SK-N-MC (cell line): ENCODE measurements around the gene NCSTN.

ENCODE experiments used
- DNase-seq: peaks from one replicate; pipeline ENCODE4 v3.0.0-alpha.2; 2011; ENCODE audit warnings: low read depth, low spot score
- H3K27ac ChIP-seq: fragments of 200-600 bp; sonication (generic); 2 replicates; pipeline ENCODE4 v1.5.1; 2016; ENCODE audit warnings: mixed run types
- H3K36me3 ChIP-seq: fragments of 200-600 bp; sonication (generic); 2 replicates; pipeline ENCODE4 v1.6.1; 2017; ENCODE audit warnings: antibody characterized with exemption, low read length, mixed read lengths; ENCODE audit not compliant: insufficient read depth
- H3K4me3 ChIP-seq: fragments of 200-600 bp; sonication (generic); 2 replicates; pipeline ENCODE4 v1.5.1; 2016
- H3K9ac ChIP-seq: fragments of 200-600 bp; sonication (generic); 2 replicates; pipeline ENCODE4 v1.8.0; 2017; ENCODE audit warnings: mixed run types, mixed read lengths; ENCODE audit not compliant: insufficient read length
- H3K9me3 ChIP-seq: fragments of 200-600 bp; sonication (generic); 2 replicates; pipeline ENCODE4 v1.6.1; 2017; ENCODE audit warnings: low read depth, mild to moderate bottlenecking, antibody characterized with exemption, low read length, moderate library complexity, mixed read lengths
- EZH2 ChIP-seq: fragments of 200-600 bp; sonication (generic); IDR thresholded peaks from one replicate; pipeline ENCODE4 v1.6.1; 2017; ENCODE audit warnings: antibody characterized with exemption
- FOXP2 ChIP-seq: optimal IDR thresholded peaks from 2 replicates; pipeline ENCODE3; 2011; ENCODE audit warnings: mild to moderate bottlenecking, moderate library complexity; ENCODE audit not compliant: insufficient read depth; ENCODE audit errors: extremely low read length, control extremely low read depth
- POLR2AphosphoS5 ChIP-seq: IDR thresholded peaks from 2 replicates; pipeline ENCODE4 v1.6.1; 2012; ENCODE audit warnings: mild to moderate bottlenecking, low read depth, low read length, borderline replicate concordance

The NCSTN gene

DNA sequence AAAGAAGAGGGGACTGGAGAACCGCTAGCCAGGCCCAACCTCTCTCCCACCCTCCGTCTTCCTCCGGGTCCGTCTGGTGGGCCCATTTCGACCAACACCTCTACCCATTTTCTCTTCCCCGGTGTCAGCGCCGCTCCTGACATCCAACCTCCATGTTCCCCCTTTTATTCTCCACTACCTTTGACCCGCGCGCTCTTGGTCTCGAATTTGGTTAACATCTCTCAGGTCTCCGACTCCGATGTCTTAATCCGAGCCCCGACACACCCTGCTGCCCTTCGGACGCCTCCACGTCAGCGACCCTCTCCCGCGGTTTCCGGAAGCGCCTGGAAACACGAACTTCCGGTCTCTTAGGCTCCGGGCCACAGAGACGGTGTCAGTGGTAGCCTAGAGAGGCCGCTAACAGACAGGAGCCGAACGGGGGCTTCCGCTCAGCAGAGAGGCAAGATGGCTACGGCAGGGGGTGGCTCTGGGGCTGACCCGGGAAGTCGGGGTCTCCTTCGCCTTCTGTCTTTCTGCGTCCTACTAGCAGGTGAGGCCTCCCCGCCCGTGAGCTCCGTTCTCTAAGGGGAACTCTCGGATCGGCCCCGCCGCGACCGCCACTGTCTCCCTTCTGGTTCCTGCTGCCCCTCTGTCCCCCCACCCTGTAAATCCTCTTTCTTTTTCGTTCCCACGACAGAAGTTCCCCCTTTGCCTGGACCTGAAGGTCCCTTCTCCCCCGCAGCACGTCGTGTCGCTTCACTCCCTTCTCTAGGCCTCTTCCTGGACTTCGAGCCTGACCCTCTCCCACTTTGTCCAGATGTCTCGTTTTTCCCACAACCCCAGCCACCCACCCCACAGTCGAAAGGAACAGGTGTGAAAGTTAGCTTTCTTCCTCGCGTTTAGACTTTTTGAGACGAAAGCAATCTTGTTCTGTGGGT lies at the start of gene NCSTN, which contains the start of gene COPA:
NCSTN (plus strand) TSS at position 431 of the 917 bp plus-strand sequence; CDS start at position 445, 14 bp downstream.
COPA (minus strand) TSS at position 298 of the 917 bp plus-strand sequence; CDS start at position 218, 80 bp downstream.
- Histone ChIP-seq H3K27ac (peak within 1 kb of the TSS; percentile 86), H3K36me3 (peaks cover 29% of the 10 kb centered on the region), H3K4me3 (peak within 1 kb of the TSS; percentile 99), H3K9me3 (no peaks in the 10 kb centered on the region), H3K9ac (peak within 1 kb of the TSS; percentile 98)
- peak; percentile 30 for DNase-seq
- TF ChIP-seq FOXP2, result peak; percentile 61
- peak; percentile 97 for TF ChIP-seq POLR2AphosphoS5
- TF ChIP-seq EZH2, result no peak

DNA sequence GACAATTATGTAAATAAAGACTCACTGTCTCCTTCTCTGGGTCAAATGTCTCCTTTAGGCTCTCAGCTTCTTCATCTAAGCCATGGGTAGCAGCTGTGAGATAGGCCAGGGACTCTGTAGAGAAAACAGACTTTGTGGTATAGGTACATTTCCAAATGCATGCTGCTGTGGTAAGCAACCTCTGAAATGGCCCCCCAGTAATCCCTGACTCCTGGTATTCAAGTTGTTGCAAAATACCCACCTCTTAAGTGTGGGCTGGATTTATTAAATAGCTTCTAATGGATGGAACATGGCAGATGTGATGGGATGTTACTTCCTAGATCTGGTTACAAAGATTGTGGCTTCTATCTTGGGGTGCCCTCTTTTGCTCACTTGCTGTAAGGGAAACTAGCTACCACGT lies 47.1 kb upstream of the NCSTN start:
- Histone ChIP-seq H3K4me3 (no peak overlapping the region), H3K9me3 (no peaks in the 10 kb centered on the region), H3K36me3 (peaks cover 90% of the 10 kb centered on the region), H3K27ac (no peak overlapping the region), H3K9ac (no peak overlapping the region)
- no peak for TF ChIP-seq POLR2AphosphoS5
- no peak for TF ChIP-seq EZH2
- TF ChIP-seq FOXP2, result no peak
- no peak for DNase-seq

DNA sequence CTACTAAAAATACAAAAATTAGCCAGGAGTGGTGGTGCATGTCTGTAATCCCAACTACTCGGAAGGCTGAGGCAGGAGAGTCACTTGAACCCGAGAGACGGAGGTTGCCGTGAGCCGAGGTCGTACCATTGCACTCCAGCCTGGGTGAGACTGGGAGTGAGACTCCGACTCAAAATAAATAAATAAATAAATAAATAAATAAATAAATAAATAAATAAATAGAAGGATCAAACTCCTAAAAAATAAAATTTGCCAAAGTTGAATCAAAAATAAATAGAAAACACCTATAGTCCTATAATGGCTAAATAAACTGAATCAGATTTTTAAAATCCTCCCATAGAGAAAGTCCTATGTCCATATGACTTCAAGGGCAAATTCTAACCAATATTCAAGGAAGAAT lies 43.0 kb upstream of the NCSTN start:
- no peak for DNase-seq
- Histone ChIP-seq H3K9me3 (no peaks in the 10 kb centered on the region), H3K36me3 (peaks cover 68% of the 10 kb centered on the region), H3K4me3 (no peak overlapping the region), H3K27ac (no peak overlapping the region), H3K9ac (no peak overlapping the region)
- TF ChIP-seq FOXP2 (no peak), POLR2AphosphoS5 (no peak), EZH2 (no peak)

DNA sequence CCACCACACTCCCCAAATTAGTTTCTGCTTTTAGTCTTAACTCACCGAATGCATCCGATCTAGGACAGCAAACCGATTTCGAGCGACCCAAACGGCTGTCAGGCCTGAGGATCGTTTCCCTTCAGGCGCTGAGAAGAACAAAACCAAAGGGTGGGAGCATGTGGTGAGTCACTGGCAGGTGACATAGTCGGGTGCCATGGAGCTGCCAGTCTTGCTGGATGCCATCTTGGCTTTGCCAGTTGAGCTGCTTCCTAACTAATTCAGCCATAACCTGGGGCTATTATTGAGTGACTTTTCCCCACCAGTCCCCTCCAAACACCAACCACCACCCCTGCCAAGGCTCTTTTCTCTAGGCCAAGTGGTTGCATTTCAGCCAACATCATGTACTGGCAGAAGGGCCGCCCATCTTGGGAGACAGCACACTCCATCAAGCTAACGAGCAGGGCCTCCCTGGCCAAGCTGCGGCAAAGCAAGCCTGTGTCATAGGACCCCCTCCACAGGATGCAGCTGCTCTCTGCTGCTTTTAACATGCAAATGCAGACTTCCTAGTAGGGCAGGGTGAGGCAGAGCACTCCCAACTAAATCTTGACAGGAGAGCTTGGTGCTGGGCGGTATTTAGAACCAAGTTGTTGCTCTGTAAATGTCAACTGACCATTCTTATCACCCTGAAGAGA lies 35.9 kb upstream of the NCSTN start:
- peaks cover 81% of the 10 kb centered on the region for H3K36me3 ChIP-seq
- H3K9ac ChIP-seq, result no peak overlapping the region
- no peak overlapping the region for H3K27ac ChIP-seq
- no peak for DNase-seq
- no peak for TF ChIP-seq FOXP2
- TF ChIP-seq EZH2, result no peak
- no peak for TF ChIP-seq POLR2AphosphoS5
- H3K9me3 ChIP-seq, result no peaks in the 10 kb centered on the region
- no peak overlapping the region for H3K4me3 ChIP-seq

DNA sequence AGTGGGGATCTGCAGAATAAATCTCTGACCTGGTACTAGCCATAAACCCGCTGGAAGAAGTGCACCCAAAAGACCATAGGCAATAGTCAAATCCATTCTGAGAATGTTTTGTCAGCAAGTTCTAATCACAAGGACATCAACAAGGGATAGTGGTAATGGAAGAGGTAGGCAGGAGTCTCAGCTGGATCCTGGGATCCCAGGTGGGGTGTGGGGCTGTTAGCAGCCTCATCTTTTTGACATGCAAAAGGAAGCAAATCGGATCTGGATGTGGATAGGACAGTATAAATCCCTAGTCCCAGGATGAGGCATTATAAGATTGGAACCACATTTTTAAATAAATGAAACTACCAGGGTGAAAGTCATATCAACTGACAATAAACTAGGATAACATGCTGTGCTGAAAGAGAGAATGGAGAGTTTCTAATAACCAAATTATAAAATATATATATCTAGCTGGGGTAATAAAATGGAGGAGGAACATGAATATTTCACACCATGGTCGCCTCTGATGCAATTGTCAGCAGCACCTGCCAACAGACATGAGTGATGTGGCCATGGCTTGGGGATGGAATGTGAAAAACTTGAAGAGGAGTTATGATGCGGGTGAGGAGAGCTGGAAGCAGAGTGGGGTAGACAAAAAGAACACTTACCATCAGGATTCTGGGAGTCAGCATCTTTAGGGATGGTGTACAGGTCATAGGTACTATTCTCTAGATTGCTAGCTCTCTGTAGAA lies 34.6 kb upstream of the NCSTN start:
- no peak for DNase-seq
- no peak overlapping the region for H3K9ac ChIP-seq
- no peak for TF ChIP-seq EZH2
- no peak for TF ChIP-seq FOXP2
- TF ChIP-seq POLR2AphosphoS5, result no peak

DNA sequence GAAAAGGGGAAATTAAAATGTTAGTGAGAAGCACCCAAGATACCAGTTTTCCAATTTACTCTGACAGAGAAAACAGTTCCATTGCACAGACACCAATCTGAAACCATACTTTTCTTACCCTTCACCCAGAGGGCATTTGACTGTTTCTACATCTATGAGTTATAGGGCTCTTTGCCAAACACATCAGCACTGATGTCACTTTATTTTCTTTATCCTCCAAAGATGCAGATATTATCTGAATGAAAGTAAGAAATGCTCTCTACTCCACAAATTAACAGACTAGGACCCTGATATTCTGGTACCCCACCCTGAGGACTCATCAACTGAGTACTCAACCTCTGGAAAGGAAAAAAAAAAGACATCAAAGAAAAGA lies 34.0 kb upstream of the NCSTN start:
- no peak for TF ChIP-seq FOXP2
- no peak for TF ChIP-seq EZH2
- no peak for TF ChIP-seq POLR2AphosphoS5
- no peak overlapping the region for H3K4me3 ChIP-seq
- H3K9me3 ChIP-seq, result no peaks in the 10 kb centered on the region
- H3K36me3 ChIP-seq, result peaks cover 84% of the 10 kb centered on the region
- H3K27ac ChIP-seq, result no peak overlapping the region
- DNase-seq, result no peak
- H3K9ac ChIP-seq, result no peak overlapping the region

More for the DNA sequence above, 34.6 kb upstream of the NCSTN start:
- H3K4me3 ChIP-seq, result no peak overlapping the region
- no peaks in the 10 kb centered on the region for H3K9me3 ChIP-seq
- peaks cover 81% of the 10 kb centered on the region for H3K36me3 ChIP-seq
- H3K27ac ChIP-seq, result no peak overlapping the region

DNA sequence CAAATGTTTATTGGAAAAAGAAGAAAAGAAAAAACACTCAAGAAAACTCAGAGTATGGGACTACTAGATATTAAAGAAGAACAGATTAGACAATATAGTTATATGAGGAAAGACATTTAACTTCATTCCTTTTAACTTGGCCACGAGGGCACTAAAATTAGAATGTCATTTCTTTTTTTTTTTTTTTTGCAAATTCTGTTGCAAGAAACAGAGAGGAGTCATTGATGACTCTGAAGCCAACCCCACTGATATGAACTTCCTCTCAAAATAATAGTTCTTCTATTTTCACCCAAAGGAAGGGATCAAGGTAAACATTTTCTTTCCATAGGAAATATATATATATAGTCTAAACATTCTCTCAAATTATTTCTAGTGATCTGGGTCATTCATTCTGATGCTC lies 33.6 kb upstream of the NCSTN start:
- Histone ChIP-seq H3K36me3 (peaks cover 85% of the 10 kb centered on the region), H3K27ac (no peak overlapping the region), H3K9ac (no peak overlapping the region), H3K9me3 (no peaks in the 10 kb centered on the region), H3K4me3 (no peak overlapping the region)
- TF ChIP-seq POLR2AphosphoS5, result no peak
- no peak for TF ChIP-seq EZH2
- no peak for TF ChIP-seq FOXP2
- DNase-seq, result no peak

DNA sequence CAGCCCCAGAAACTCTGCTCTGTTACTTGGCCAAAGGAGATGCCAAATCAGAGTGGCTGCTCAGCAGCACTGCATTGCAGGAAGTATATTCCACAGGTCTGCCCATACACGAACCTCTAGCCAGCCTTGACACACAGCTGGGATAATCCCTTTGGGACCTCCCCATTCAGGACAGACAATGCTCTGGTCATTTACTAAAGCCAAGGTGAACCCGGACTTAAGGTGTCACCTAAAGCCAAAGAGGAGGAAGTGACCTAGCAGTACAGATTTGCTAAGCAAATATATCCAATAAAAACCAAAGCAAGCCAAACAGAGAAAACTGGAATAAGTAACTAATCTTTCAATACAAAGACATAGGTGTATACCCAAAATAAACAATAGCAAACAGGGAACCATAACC lies 27.8 kb upstream of the NCSTN start:
- Histone ChIP-seq H3K27ac (no peak overlapping the region), H3K9ac (no peak overlapping the region), H3K36me3 (peaks cover 86% of the 10 kb centered on the region), H3K9me3 (no peaks in the 10 kb centered on the region), H3K4me3 (no peak overlapping the region)
- no peak for TF ChIP-seq EZH2
- no peak for TF ChIP-seq FOXP2
- no peak for TF ChIP-seq POLR2AphosphoS5
- DNase-seq, result no peak
